GM21529 (cell line): Measurements from ENCODE around the gene TTC4.
A peak's percentile ranks its signal among the peaks of the same experiment; 100 is the strongest.

ENCODE experiments used
- ATAC-seq: cut with Tn5 transposase; IDR thresholded peaks from one replicate; pipeline ENCODE4 v1.9.1; 2021; ENCODE audit not compliant: unreplicated experiment

TTC4 gene

GRCh38 chr1:54715493-54716298 lies at the start of gene TTC4:
TSS of gene TTC4 (plus strand) at chr1:54715861. CDS start at chr1:54715909, 48 bp downstream.
- ATAC-seq = peak; percentile 98

- no peak for ATAC-seq
Measured at GRCh38 chr1:54666333-54666732, 49.3 kb upstream of the TTC4 start.

GRCh38 chr1:54667797-54668196 lies 47.9 kb upstream of the TTC4 start:
- ATAC-seq = no peak

GRCh38 chr1:54668567-54668966 lies 47.1 kb upstream of the TTC4 start:
- no peak for ATAC-seq

- ATAC-seq = peak; percentile 76
Measured at GRCh38 chr1:54671985-54672608, 43.6 kb upstream of the TTC4 start.

GRCh38 chr1:54678776-54679643 lies 36.7 kb upstream of the TTC4 start:
- ATAC-seq = no peak

GRCh38 chr1:54679706-54680105 lies 36.0 kb upstream of the TTC4 start:
- ATAC-seq = no peak

- no peak for ATAC-seq
Measured at GRCh38 chr1:54680387-54680786, 35.3 kb upstream of the TTC4 start.

GRCh38 chr1:54681358-54681757 lies 34.3 kb upstream of the TTC4 start:
- no peak for ATAC-seq

- ATAC-seq = no peak
Measured at GRCh38 chr1:54683453-54683852, 32.2 kb upstream of the TTC4 start.

GRCh38 chr1:54685335-54685905 lies 30.2 kb upstream of the TTC4 start:
- ATAC-seq = no peak

GRCh38 chr1:54686155-54686554 lies 29.5 kb upstream of the TTC4 start:
- no peak for ATAC-seq

- no peak for ATAC-seq
Measured at GRCh38 chr1:54694771-54695170, 20.9 kb upstream of the TTC4 start.

- no peak for ATAC-seq
Measured at GRCh38 chr1:54695221-54695620, 20.4 kb upstream of the TTC4 start.

GRCh38 chr1:54695764-54696163 lies 19.9 kb upstream of the TTC4 start:
- ATAC-seq = no peak

- ATAC-seq = no peak
Measured at GRCh38 chr1:54696262-54696661, 19.4 kb upstream of the TTC4 start.

- ATAC-seq = no peak
Measured at GRCh38 chr1:54697896-54698295, 17.8 kb upstream of the TTC4 start.

GRCh38 chr1:54698346-54698745 lies 17.3 kb upstream of the TTC4 start:
- ATAC-seq = no peak

- ATAC-seq = no peak
Measured at GRCh38 chr1:54699936-54700525, 15.6 kb upstream of the TTC4 start.

GRCh38 chr1:54701066-54701465 lies 14.6 kb upstream of the TTC4 start:
- ATAC-seq = no peak

- no peak for ATAC-seq
Measured at GRCh38 chr1:54701996-54702395, 13.7 kb upstream of the TTC4 start.
